Keratinocyte (primary cell): ENCODE results near the gene RERE. TPM values are rescaled to one million over a fixed set of nuclear protein-coding genes. Genes with fewer than 3 reads are reported as not detected.

Experiments
- DNase-seq: peaks from one replicate; pipeline ENCODE4 v3.0.0-alpha.2; 2011; ENCODE audit warnings: low read depth, missing footprints, low spot score
- FAIRE-seq: peaks from 2 replicates; lab custom pipeline; 2011; peaks lifted over from hg19 to GRCh38; lab: Jason Lieb, UNC
- H2AFZ ChIP-seq: 2 replicates; pipeline ENCODE4 v1.6.0; 2012; ENCODE audit warnings: low read length, control low read depth, inconsistent platforms; ENCODE audit not compliant: control insufficient read depth
- H3K27ac ChIP-seq: 2 replicates; pipeline ENCODE4 v1.5.1; 2011; ENCODE audit warnings: low read length; ENCODE audit not compliant: control insufficient read depth, insufficient read depth
- H3K27me3 ChIP-seq: 3 replicates; pipeline ENCODE4 v1.6.0; 2011; ENCODE audit warnings: low read length; ENCODE audit not compliant: control insufficient read depth, insufficient read depth; ENCODE audit errors: extremely low read depth
- H3K36me3 ChIP-seq, 2 experiments: 2 replicates in 1 of 2; 3 replicates in 1 of 2; pipeline ENCODE4 v1.5.1; 2011; ENCODE audit warnings: low read length in 2 of 2, mild to moderate bottlenecking in 1 of 2; ENCODE audit not compliant: control insufficient read depth in 2 of 2, insufficient read depth in 2 of 2; ENCODE audit errors: extremely low read depth in 1 of 2
- H3K4me1 ChIP-seq: 3 replicates; pipeline ENCODE4 v1.5.1; 2011; ENCODE audit warnings: low read length; ENCODE audit not compliant: control insufficient read depth, insufficient read depth; ENCODE audit errors: extremely low read depth
- H3K4me2 ChIP-seq: 3 replicates; pipeline ENCODE4 v1.6.0; 2011; ENCODE audit warnings: low read depth, low read length; ENCODE audit not compliant: control insufficient read depth, insufficient read depth; ENCODE audit errors: extremely low read depth
- H3K4me3 ChIP-seq, 3 experiments: fragments of 200-600 bp in 1 of 3; sonication (generic) in 1 of 3; 2 replicates in 2 of 3; 3 replicates in 1 of 3; pipeline ENCODE4 v1.5.1; 2011 to 2016; ENCODE audit warnings: low read length in 3 of 3, mild to moderate bottlenecking in 3 of 3, control low read depth in 2 of 3, inconsistent platforms in 1 of 3, low read depth in 1 of 3, mixed read lengths in 1 of 3, mixed run types in 1 of 3, moderate library complexity in 1 of 3; ENCODE audit not compliant: control insufficient read depth in 2 of 3, insufficient read depth in 2 of 3; ENCODE audit errors: extremely low read depth in 1 of 3
- H3K79me2 ChIP-seq: 2 replicates; pipeline ENCODE4 v1.6.0; 2012; ENCODE audit warnings: low read length; ENCODE audit not compliant: control insufficient read depth, insufficient read depth
- H3K9ac ChIP-seq: 3 replicates; pipeline ENCODE4 v1.6.0; 2011; ENCODE audit warnings: low read length; ENCODE audit not compliant: control insufficient read depth, insufficient read depth; ENCODE audit errors: extremely low read depth
- H3K9me1 ChIP-seq: 3 replicates; pipeline ENCODE4 v1.6.0; 2011; ENCODE audit warnings: low read length; ENCODE audit not compliant: control insufficient read depth, insufficient read depth; ENCODE audit errors: extremely low read depth
- H3K9me3 ChIP-seq: 2 replicates; pipeline ENCODE4 v1.5.1; 2012; ENCODE audit warnings: low read depth, low read length; ENCODE audit not compliant: control insufficient read depth
- H4K20me1 ChIP-seq: 3 replicates; pipeline ENCODE4 v1.6.0; 2011; ENCODE audit warnings: low read length; ENCODE audit not compliant: control insufficient read depth, insufficient read depth; ENCODE audit errors: extremely low read depth
- EZH2 ChIP-seq: IDR thresholded peaks from one replicate; pipeline ENCODE4 v1.6.1; 2012; ENCODE audit warnings: inconsistent platforms, mild to moderate bottlenecking, low read length, moderate library complexity
- dilution Hi-C: fragments of 300-500 bp; cut with MboI; formaldehyde crosslinking; loops from one replicate; pipeline ENCODE4 v1.7.0; 2020; ENCODE audit warnings: low sequenced_read_pairs; ENCODE audit not compliant: extremely low pct_ligation_motif_present
- polyA plus RNA-seq, 5 experiments: library from polyadenylated mRNA; depleted of rRNA in 3 of 5; stranded (reverse) in 3 of 5; stranded (forward) in 1 of 5; unstranded in 1 of 5; fragments of >200 nt; gene quantifications; 1 replicate in 1 of 5; 2 replicates in 3 of 5; 3 replicates in 1 of 5; pipeline versions ENCODE4 v1.2.1 to v1.2.3, GENCODE V29; 2011 to 2012; ENCODE audit warnings: missing spikeins in 2 of 5, low read depth in 1 of 5, low replicate concordance in 1 of 5
- TF ChIP-seq, protein P1 (sequence below), 3 experiments: IDR thresholded peaks in 1 of 3; conservative IDR thresholded peaks in 1 of 3; optimal IDR thresholded peaks in 1 of 3; 2 replicates in 2 of 3; 3 replicates in 1 of 3; pipeline versions ENCODE3 to v1.5.1; 2011; ENCODE audit warnings: low read length in 3 of 3, mild to moderate bottlenecking in 3 of 3, moderate library complexity in 2 of 3, control low read depth in 1 of 3, inconsistent platforms in 1 of 3; ENCODE audit not compliant: insufficient read depth in 2 of 3; ENCODE audit errors: extremely low read depth in 1 of 3

The RERE gene
- polyA plus RNA-seq, 1 donor (not counting 4 experiments of a cell fraction or from before 2014, with no cell fraction given), result 3.8 TPM

DNA sequence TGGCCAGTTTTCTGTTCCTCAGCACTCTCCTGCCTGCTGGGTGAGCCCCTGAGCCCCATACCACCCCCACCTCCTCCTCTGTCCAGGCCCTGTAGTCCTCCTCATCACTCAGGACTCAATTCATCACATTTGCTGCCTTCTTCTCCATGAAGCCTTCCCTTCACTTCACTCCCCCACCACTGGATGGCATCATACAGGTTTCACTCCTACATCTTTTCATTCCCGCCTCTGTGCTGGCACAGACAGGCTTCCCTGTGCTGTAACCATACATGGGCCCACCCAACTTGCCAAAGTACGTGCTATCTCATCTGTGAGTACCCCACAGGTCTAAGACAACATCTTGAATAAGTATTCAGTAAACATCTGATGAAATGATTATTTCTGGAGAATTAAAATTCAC is 442.6 kb downstream of the RERE start:
- H4K20me1 ChIP-seq, result no peaks in the 10 kb centered on the region
- H3K36me3 ChIP-seq, result peaks cover 3 to 6% of the 10 kb centered on the region in 2 experiments
- H3K4me3 ChIP-seq, result no peak overlapping the region
- no peak overlapping the region for H3K4me2 ChIP-seq
- dilution Hi-C loops, result no loop called here
- TF ChIP-seq EZH2, result no peak
- TF ChIP-seq, protein P1, sequence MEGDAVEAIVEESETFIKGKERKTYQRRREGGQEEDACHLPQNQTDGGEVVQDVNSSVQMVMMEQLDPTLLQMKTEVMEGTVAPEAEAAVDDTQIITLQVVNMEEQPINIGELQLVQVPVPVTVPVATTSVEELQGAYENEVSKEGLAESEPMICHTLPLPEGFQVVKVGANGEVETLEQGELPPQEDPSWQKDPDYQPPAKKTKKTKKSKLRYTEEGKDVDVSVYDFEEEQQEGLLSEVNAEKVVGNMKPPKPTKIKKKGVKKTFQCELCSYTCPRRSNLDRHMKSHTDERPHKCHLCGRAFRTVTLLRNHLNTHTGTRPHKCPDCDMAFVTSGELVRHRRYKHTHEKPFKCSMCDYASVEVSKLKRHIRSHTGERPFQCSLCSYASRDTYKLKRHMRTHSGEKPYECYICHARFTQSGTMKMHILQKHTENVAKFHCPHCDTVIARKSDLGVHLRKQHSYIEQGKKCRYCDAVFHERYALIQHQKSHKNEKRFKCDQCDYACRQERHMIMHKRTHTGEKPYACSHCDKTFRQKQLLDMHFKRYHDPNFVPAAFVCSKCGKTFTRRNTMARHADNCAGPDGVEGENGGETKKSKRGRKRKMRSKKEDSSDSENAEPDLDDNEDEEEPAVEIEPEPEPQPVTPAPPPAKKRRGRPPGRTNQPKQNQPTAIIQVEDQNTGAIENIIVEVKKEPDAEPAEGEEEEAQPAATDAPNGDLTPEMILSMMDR (optimal IDR thresholded peaks at IDR 0.05 in 1 of 3, IDR thresholded peaks at IDR 0.05 in 1 of 3, conservative IDR thresholded peaks at IDR 0.05 in 1 of 3; ENCODE audit: extremely low read depth in 1 of 3, insufficient read depth in 2 of 3, low read length in 3 of 3), result peak; percentile 68 to 86 (median 75)
- no peak overlapping the region for H3K27ac ChIP-seq
- H3K27me3 ChIP-seq, result no peaks in the 10 kb centered on the region
- no peaks in the 10 kb centered on the region for H3K9me1 ChIP-seq
- H3K4me1 ChIP-seq, result peaks cover 14% of the 10 kb centered on the region
- H3K9ac ChIP-seq, result no peak overlapping the region
- peaks cover 3% of the 10 kb centered on the region for H3K79me2 ChIP-seq
- DNase-seq (no peak), FAIRE-seq (no peak)
- H3K9me3 ChIP-seq, result no peaks in the 10 kb centered on the region
- H2AFZ ChIP-seq, result no peak overlapping the region

DNA sequence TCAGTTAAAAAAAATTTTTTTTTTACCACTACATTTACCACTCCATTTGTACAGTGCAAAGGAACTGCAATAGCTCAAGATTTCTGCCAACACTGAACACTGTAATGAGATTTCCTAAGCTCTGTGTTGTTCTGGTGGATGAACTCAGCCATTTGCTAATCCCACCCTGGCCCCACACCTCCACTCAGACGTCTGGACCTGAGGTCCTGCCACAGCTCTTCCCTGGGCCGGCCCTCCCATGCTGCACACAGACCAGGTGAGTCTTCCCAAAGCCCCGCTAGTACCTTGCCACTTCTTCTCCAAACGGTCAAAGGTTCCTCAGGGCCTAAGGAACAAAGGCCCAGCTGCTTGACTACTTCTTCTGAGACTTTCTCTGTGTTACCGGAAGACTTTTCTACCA is 443.1 kb downstream of the RERE start:
- Histone ChIP-seq H3K36me3 (peaks cover 3 to 6% of the 10 kb centered on the region in 2 experiments), H3K9ac (peak overlapping the region; percentile 8), H3K27ac (no peak overlapping the region), H3K79me2 (peaks cover 3% of the 10 kb centered on the region), H3K4me2 (no peak overlapping the region), H3K4me1 (peaks cover 14% of the 10 kb centered on the region), H3K27me3 (no peaks in the 10 kb centered on the region), H2AFZ (no peak overlapping the region), H4K20me1 (no peaks in the 10 kb centered on the region), H3K9me1 (no peaks in the 10 kb centered on the region), H3K4me3 (no peak overlapping the region), H3K9me3 (no peaks in the 10 kb centered on the region)
- TF ChIP-seq, protein P1 (optimal IDR thresholded peaks at IDR 0.05 in 1 of 3, IDR thresholded peaks at IDR 0.05 in 1 of 3, conservative IDR thresholded peaks at IDR 0.05 in 1 of 3; ENCODE audit: extremely low read depth in 1 of 3, insufficient read depth in 2 of 3, low read length in 3 of 3), result no peak
- TF ChIP-seq EZH2, result no peak
- dilution Hi-C loops, result no loop called here
- FAIRE-seq, result no peak
- no peak for DNase-seq
